Erythroblast (primary cell): Measurements from ENCODE around the gene LRRC1.

ENCODE experiments used
- GATA1 ChIP-seq: IDR thresholded peaks from 2 replicates; pipeline ENCODE4 v1.6.1; 2011; ENCODE audit warnings: low read depth, mild to moderate bottlenecking, control low read depth, low read length, moderate library complexity
- POLR2A ChIP-seq: IDR thresholded peaks from 2 replicates; pipeline ENCODE4 v1.6.1; 2011; ENCODE audit warnings: mild to moderate bottlenecking, low read length

DNA sequence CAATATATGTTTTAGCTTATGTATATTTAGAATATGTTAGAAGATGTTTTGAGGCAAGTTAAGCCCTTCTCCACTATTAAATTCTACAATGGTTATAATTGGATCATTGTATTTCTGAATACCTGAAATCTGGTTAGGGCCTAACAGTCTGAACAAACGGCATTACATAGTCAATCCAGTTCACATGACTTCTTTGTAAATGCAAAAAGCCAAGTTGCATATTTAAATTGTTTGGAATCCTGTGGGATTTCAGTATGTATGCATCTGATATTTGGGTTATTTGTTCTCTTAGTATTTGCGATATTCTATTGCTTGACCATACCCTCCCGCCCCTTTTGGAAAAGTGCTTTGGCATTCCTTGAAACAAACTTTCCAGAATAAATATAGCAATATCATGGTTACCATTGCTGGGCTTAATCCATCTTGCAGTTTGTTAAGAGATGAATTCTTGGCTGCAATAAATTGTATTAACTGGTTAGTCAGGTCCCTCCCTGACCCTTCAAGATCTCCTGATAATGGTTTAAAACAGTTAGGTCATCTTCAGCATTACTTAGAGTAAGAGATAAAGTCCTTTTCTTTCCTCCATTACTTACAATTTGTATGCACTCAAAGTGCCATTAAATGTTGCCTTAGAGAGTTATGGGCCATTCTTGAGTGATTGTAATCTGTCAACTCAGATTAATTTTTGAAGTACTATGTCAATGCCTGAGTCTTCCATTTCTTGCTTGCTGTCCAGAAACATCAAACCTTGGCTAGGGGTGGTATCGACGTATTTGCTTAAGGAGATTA lies 36.5 kb downstream of the LRRC1 start:
- TF ChIP-seq POLR2A (no peak), GATA1 (no peak)
